ELR (cell line): ENCODE results near the gene GORASP2.
"Not testable (repeated sequence)": the region's sequence is repeated elsewhere in the genome, so short reads cannot be mapped to it uniquely, and the experiment has no call there.

Experiments
- DNase-seq: peaks from one replicate; pipeline ENCODE4 v3.0.0-alpha.2; 2015; ENCODE audit warnings: low read depth

Gene GORASP2

GRCh38 chr2:170928824-170929685 lies at the start of gene GORASP2:
Gene GORASP2, plus strand, starts transcription at chr2:170929253. Its CDS starts 88 bp downstream, at chr2:170929341.
- peak; percentile 100 for DNase-seq

- no peak for DNase-seq
Measured at GRCh38 chr2:170881840-170882239, 47.2 kb upstream of the GORASP2 start.

GRCh38 chr2:170882758-170883157 lies 46.3 kb upstream of the GORASP2 start:
- no peak for DNase-seq

GRCh38 chr2:170883683-170884082 lies 45.4 kb upstream of the GORASP2 start:
- DNase-seq, result no peak

- DNase-seq, result peak; percentile 53
Measured at GRCh38 chr2:170885130-170885791, 43.8 kb upstream of the GORASP2 start.

- DNase-seq, result peak; percentile 82
Measured at GRCh38 chr2:170886386-170886785, 42.7 kb upstream of the GORASP2 start.

GRCh38 chr2:170887496-170887895 lies 41.6 kb upstream of the GORASP2 start:
- peak; percentile 23 for DNase-seq

- DNase-seq, result peak; percentile 34
Measured at GRCh38 chr2:170887896-170888295, 41.2 kb upstream of the GORASP2 start.

- DNase-seq, result no peak
Measured at GRCh38 chr2:170891893-170892292, 37.2 kb upstream of the GORASP2 start.

GRCh38 chr2:170892391-170892951 lies 36.6 kb upstream of the GORASP2 start:
- DNase-seq, result no peak

GRCh38 chr2:170895023-170895757 lies 33.9 kb upstream of the GORASP2 start:
- DNase-seq, result peak; percentile 13

GRCh38 chr2:170896622-170897021 lies 32.4 kb upstream of the GORASP2 start:
- no peak for DNase-seq

- no peak for DNase-seq
Measured at GRCh38 chr2:170897108-170897507, 31.9 kb upstream of the GORASP2 start.

GRCh38 chr2:170905864-170906263 lies 23.2 kb upstream of the GORASP2 start:
- no peak for DNase-seq

- DNase-seq, result no peak
Measured at GRCh38 chr2:170911314-170911889, 17.7 kb upstream of the GORASP2 start.

- DNase-seq, result not testable (repeated sequence)
Measured at GRCh38 chr2:170914994-170915666, 13.9 kb upstream of the GORASP2 start.

GRCh38 chr2:170917219-170917913 lies 11.7 kb upstream of the GORASP2 start:
- no peak for DNase-seq

- no peak for DNase-seq
Measured at GRCh38 chr2:170917957-170918356, 11.1 kb upstream of the GORASP2 start.

GRCh38 chr2:170921873-170922272 lies 7.2 kb upstream of the GORASP2 start:
- DNase-seq, result not testable (repeated sequence)

GRCh38 chr2:170922634-170923494 lies 6.2 kb upstream of the GORASP2 start:
- DNase-seq, result no peak
